Inferior parietal cortex (tissue), 1 donor: Measurements from ENCODE around the gene QSOX1.

ENCODE experiments used
- DNase-seq: peaks from one replicate; pipeline ENCODE4 v3.0.0-alpha.2; 2016; ENCODE audit errors: extremely low spot score

QSOX1 gene

GRCh38 chr1:180250883-180251509 lies 96.3 kb downstream of the QSOX1 start:
- no peak for DNase-seq

- no peak for DNase-seq
Observed at GRCh38 chr1:180251526-180252305, 97.0 kb downstream of the QSOX1 start.

DNA sequence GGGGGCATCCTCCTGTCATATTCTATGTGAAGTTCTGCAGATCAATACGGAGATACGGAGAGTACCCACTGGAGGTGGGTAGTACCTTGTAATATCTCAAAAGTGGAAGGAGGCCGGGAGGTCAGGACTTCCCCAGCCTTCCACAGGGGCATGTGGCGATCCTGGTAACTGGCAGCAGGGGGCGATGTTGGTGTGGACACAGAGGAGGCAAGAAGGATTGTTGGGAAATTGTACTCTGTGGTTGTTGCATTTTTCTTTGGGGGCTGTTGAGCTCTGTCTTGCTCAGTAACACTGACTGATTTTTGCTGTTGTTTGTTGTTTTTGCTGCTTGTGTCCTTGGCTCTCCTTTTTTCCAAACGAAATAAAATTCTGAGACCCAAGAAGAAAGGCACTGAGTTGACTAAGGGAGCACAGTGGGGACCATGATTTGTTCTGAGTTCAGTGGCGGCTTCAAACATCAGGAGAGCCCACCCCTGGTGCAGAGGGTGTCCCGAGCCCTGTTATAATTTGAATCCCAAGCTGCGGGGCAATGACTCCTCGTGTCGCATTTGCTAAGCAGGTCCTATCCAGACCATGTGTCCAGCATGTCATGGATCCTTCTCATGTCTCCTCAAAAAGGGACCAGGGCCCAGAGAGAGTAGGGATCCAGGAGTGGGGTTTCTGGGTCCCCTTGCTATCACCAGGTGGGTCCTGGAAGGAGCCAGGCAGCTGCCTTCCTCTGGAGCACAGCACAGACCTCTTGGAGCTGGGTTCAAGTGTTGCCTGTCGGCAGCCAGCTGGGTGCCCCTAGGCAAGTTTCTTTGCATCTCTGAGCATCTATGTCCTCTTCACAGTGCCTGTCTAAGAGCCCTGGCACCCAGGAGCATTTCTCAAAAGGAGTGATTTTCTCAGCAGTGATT lies 98.2 kb downstream of the QSOX1 start:
- DNase-seq, result peak; percentile 43
